HG02870 (cell line): Measurements from ENCODE around the gene WDR64.
A peak's percentile ranks its signal among the peaks of the same experiment; 100 is the strongest.
"Not testable (repeated sequence)": the region's sequence is repeated elsewhere in the genome, so short reads cannot be mapped to it uniquely, and the experiment has no call there.

Experiments used
- ATAC-seq: cut with Tn5 transposase; IDR thresholded peaks from one replicate; pipeline ENCODE4 v1.9.1; 2021; ENCODE audit warnings: mild to moderate bottlenecking, moderate library complexity; ENCODE audit not compliant: unreplicated experiment

The WDR64 gene

GRCh38 chr1:241735493-241735926, 83.4 kb downstream of the WDR64 start:
- not testable (repeated sequence) for ATAC-seq

- no peak for ATAC-seq
These were observed 84.3 kb downstream of the WDR64 start for GRCh38 chr1:241736387-241736786.

- no peak for ATAC-seq
These were observed 86.4 kb downstream of the WDR64 start for GRCh38 chr1:241738284-241739078.

GRCh38 chr1:241742084-241742483, 90.0 kb downstream of the WDR64 start:
- no peak for ATAC-seq

GRCh38 chr1:241744591-241744990, 92.5 kb downstream of the WDR64 start:
- ATAC-seq, result no peak

- ATAC-seq, result no peak
These were observed 95.9 kb downstream of the WDR64 start for GRCh38 chr1:241747992-241748391.

- no peak for ATAC-seq
These were observed 97.2 kb downstream of the WDR64 start for GRCh38 chr1:241749041-241749944.

GRCh38 chr1:241749945-241750695, 98.0 kb downstream of the WDR64 start:
- ATAC-seq, result no peak

GRCh38 chr1:241751524-241751923, 99.4 kb downstream of the WDR64 start:
- no peak for ATAC-seq

- no peak for ATAC-seq
These were observed 110.7 kb downstream of the WDR64 start for GRCh38 chr1:241762713-241763339.

GRCh38 chr1:241765390-241765789, 113.3 kb downstream of the WDR64 start:
- no peak for ATAC-seq

GRCh38 chr1:241767737-241768136, 115.7 kb downstream of the WDR64 start:
- no peak for ATAC-seq

GRCh38 chr1:241770115-241770514, 118.0 kb downstream of the WDR64 start:
- peak; percentile 53 for ATAC-seq

GRCh38 chr1:241771117-241771516, 119.0 kb downstream of the WDR64 start:
- no peak for ATAC-seq

- no peak for ATAC-seq
These were observed 120.9 kb downstream of the WDR64 start for GRCh38 chr1:241772932-241773500.

GRCh38 chr1:241773991-241774390, 121.9 kb downstream of the WDR64 start:
- ATAC-seq, result no peak

GRCh38 chr1:241775021-241775420, 122.9 kb downstream of the WDR64 start:
- ATAC-seq, result no peak

- no peak for ATAC-seq
These were observed 124.8 kb downstream of the WDR64 start for GRCh38 chr1:241776911-241777310.

- ATAC-seq, result no peak
These were observed 126.0 kb downstream of the WDR64 start for GRCh38 chr1:241778117-241778516.

- no peak for ATAC-seq
These were observed 127.8 kb downstream of the WDR64 start for GRCh38 chr1:241779897-241780296.
